DOHH2 (cell line): ENCODE results near the gene PPP1R11.

ENCODE experiments used
- CTCF ChIP-seq: fragments of 200-600 bp; sonication (generic); IDR thresholded peaks from one replicate; pipeline ENCODE4 v1.5.1; 2014; ENCODE audit warnings: antibody characterized with exemption, mild to moderate bottlenecking, low read depth, low read length; ENCODE audit not compliant: poor library complexity, severe bottlenecking
- EZH2phosphoT487 ChIP-seq: fragments of 200-600 bp; sonication (generic); IDR thresholded peaks from 2 replicates; pipeline ENCODE4 v1.6.1; 2017; ENCODE audit warnings: borderline replicate concordance, mild to moderate bottlenecking, antibody characterized with exemption, low read length, moderate library complexity, mixed read lengths

GRCh38 chr6:30116724-30117123 is 49.7 kb downstream of the PPP1R11 start:
- TF ChIP-seq CTCF = no peak
- no peak for TF ChIP-seq EZH2phosphoT487
